HG02623 (cell line): ENCODE data around the gene CD164.

Source experiments
- ATAC-seq: cut with Tn5 transposase; IDR thresholded peaks from one replicate; pipeline ENCODE4 v1.9.1; 2021; ENCODE audit warnings: moderate library complexity; ENCODE audit not compliant: unreplicated experiment

Gene CD164

GRCh38 chr6:109381747-109382575 is at the start of gene CD164:
Gene CD164, minus strand, starts transcription at chr6:109382467. Its CDS starts 89 bp downstream, at chr6:109382378.
- ATAC-seq, result peak; percentile 42

- ATAC-seq, result no peak
Measured at GRCh38 chr6:109429496-109429895, 47.2 kb upstream of the CD164 start.

DNA sequence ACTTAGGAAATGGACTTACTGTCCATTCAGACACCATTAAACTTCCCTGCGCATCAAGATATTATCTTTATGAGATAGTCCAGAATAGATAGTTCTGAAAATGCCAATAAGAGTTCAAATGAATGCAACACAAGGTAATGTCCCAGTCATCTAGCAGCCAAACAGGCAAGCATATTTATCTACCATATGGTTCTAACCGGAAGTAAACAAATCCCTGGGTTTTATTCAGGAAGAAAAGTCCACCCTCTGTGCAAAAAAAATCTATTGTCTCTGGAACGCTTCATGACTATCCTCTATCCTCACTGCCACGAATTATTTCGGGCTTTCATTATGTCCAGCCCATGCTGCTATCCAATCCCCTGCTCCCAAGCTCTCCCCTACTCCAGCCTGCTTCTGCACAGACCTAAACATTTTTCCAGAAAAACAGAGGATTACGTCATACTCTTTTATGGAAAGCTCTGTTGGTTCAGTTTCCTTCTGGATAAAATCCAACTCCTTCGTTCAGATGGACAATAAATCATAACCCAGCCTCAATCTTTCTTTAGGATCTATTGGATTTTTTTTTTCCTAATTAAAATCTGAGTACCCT is 46.7 kb upstream of the CD164 start:
- no peak for ATAC-seq

DNA sequence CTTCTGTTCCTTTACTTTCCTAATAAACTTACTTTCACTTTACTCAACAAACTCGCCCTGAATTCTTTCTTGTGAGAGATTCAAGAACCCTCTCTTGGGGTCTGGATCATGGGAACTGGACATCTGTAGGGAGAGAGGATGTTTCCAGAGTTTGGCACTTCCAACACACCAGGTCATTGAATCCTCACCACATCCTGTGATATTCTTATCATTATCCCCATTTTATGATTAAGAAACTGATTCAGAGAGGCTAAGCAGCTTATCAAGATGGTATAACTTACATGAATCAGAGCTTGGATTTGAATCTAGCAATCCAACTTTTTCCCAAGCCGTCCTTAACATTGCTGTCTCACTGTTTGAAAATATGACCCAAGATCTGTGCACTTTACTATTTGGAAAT is 42.7 kb upstream of the CD164 start:
- ATAC-seq, result no peak

- no peak for ATAC-seq
Measured at GRCh38 chr6:109421184-109421583, 38.9 kb upstream of the CD164 start.

DNA sequence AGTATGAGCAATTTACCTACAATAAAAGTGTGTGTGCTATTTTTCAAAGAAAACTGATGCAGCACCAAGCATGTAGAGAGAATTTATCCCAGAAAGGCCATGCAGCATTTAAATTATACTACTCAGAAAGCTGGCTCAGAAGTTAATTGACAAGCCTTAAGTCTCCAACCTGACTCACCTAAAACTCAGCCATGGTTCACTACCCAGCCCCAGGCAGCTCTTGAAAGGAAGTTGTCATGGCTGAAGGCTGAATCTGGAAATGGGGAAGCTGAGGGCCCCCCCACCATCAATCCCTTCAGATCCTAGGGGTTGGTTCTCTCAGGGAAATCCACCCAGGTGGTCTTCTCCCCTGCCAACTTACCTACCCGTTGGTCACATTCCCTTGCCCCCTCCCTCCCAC is 38.5 kb upstream of the CD164 start:
- ATAC-seq, result no peak

GRCh38 chr6:109417646-109418045 is 35.4 kb upstream of the CD164 start:
- ATAC-seq, result no peak

GRCh38 chr6:109411034-109411433 is 28.8 kb upstream of the CD164 start:
- no peak for ATAC-seq

DNA sequence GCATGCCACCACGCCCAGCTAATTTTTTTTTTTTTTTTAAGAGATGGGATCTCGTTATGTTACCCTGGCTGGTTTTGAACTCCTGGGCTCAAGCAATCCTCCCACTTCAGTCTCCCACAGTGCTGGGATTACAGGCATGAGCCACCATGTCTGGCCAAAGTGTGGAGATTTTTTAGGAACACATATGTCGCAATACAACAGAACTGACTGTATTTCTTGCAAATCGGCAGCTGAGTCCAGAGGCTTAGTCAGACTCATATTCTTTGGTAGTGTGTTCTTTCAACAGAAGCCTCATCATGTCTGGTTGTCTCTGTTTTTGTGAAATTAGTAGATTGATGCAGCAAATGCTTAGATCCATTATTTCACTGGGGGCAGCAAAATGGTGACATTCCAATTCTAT is 23.9 kb upstream of the CD164 start:
- ATAC-seq, result no peak

DNA sequence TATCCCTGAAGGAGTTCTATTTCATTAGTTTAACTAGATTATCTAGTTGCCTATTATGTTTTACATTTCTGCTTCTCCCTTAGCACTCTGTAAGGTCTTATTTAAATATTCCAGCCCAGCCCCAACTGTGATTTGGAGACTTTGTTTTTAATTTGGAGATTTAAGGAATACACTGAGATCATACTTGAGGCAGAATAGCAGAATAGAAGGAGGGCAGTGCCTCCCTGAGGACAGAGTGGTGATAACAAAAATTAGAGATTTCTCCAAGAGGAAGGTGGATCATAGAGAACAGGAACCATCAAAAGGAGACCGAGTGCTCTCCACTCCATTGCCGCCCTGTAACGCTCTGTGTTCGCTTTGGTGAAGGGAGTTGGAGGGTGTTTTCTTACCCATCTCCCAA is 14.8 kb upstream of the CD164 start:
- no peak for ATAC-seq

DNA sequence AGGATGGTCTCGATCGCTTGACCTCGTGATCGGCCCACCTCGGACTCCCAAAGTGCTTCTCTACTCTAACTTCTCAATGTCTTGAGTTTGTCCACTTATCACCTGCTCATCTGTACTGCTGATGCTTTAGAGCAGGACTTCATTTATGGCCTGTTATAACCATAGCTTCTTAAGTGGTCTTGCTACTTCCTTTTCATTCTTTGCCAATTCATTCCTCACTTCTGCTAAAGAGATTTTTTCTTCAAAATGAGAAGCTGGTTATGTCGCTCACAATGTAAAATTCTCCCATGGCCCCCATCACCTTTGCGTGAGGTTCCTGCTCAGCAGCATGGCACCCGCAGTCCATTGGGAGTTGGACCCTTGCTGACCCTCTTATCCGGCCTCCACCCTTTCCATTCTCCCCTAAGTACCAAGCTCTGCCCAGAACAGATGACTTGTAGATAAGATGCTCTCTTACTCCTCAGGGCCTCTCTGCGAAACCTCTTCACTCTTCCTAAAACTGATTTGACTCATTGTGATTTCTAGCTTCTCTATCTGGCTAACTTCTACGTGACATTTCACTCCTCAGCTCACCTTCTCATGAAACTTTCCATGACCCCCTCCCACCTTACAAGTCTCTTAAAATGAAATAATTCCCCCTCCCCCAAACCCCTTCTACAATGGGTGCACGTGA is 13.9 kb upstream of the CD164 start:
- ATAC-seq, result no peak

GRCh38 chr6:109393886-109394281 is 11.6 kb upstream of the CD164 start:
- no peak for ATAC-seq

DNA sequence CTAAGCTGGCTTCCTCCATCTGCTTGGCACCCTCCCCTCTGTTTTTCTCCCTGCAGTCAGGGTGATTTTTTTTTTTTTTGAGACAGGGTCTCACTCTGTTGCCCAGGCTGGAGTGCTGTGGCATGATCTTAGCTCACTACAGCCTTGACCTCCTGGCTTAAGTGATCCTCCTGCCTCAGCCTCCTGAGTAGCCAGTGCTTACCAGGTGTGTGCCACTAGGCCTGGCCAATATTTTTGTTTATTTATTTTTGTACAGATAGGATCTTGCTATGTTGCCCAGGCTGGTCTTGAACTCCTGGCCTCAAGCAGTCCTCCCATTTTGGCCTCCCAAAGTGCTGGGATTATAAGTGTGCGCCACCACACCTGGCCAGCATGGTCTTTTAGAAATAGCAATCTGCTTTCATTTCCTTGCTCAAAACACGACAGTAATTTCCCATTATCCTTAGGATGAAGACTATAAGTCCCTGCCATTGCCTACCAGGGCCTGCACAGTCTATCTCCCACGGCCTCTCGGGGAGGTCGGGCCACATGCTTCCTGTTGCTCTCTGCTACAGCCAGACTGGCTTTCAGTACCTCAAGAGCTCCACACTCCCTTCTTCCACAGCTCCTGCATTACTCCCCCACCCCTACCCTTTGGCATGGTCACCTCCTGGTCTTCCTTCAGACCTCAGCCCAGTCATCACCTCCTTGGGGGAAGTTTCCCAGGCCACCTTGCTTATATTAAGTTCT is 11.1 kb upstream of the CD164 start:
- ATAC-seq, result no peak

DNA sequence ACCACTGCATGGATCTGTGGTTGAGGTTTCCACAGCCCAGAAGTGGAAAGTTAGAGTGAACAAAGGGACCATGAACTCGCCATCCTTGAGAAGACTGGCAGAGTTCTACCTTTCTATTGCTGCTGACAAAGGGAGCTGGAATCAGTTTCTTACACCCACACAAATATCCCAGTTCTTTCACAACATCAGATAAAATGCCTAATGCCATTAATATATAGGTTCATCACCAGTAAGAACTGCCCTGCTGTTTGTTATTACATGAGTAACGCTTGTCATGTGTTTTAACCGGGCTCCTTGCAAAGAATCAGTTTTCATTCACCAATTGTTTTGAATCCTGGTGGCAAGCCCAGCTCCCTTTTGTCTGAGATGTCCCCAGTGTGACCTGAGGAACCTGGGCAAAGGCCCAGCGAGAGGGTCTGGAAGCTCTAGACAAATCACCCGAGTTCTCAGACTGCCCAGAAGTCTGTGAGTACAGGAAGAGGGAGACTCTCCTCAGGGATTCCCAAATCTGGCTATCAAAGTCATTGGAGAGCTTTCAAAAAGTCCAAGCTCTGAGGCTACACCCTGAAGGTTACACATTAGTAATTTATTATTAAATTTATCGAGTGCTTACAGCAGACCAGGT is 7.5 kb upstream of the CD164 start:
- ATAC-seq, result no peak

GRCh38 chr6:109388265-109388664 is 6.0 kb upstream of the CD164 start:
- ATAC-seq, result no peak

DNA sequence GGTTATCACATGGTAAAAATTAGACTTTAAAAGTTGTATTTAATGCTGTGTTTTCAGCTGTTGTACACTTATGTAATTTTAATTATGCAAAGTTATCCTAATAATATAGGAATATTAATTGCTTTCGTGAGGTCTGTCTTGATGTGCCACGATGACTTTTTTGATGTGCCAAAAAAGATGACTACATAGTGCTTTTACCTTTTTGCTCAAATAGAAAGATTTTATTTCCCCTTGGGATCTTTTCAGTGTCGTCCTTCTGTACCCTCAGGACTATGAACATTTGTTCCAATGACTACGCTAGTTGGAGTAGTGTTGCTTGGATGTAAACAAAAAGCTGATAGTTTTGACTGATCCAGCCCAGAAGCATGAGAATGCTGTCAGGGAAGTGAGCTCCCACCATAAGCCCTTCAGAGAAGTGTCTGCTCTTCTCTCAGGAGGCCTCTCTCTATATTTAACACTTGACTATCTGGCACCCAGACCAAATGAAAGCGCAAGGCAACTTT is 1.2 kb upstream of the CD164 start:
- ATAC-seq, result no peak

GRCh38 chr6:109382576-109383437 is 540 bp upstream of the CD164 start:
- ATAC-seq, result peak; percentile 59

GRCh38 chr6:109381061-109381746 is 1.1 kb downstream of the CD164 start:
- ATAC-seq, result no peak

DNA sequence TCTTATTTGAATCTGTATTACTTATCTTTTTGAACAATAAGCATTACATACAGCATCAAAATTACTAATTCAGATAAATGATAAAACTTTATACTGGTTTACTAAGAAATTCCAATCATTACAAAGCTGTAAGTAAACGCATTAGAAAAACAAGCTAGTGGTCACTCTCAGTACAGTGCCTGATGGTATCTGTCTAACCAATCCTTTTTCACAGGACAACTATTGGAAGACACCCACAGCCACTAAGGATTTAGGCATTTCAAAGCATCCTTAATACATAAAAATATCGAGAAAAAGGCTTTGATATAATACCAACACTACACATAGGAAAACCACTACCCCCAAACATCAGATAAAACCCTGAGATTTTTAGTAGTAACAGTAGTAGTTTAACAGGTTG is 2.6 kb downstream of the CD164 start:
- ATAC-seq, result no peak
